Activated CD8-positive, alpha-beta memory T cell treated with anti-CD3 and anti-CD28 coated beads, Interleukin-2, amount 50 U/mL, for 48 hours (primary cell): ENCODE data around the gene TMUB1.
"Not testable (repeated sequence)": the region's sequence is repeated elsewhere in the genome, so short reads cannot be mapped to it uniquely, and the experiment has no call there.

Source experiments
- DNase-seq: peaks from one replicate; pipeline ENCODE4 v3.0.0-alpha.2; 2020

TMUB1 gene

GRCh38 chr7:151048911-151049463, 34.3 kb downstream of the TMUB1 start:
- no peak for DNase-seq

GRCh38 chr7:151047976-151048815, 35.1 kb downstream of the TMUB1 start, which contains the start of gene ASIC3:
Gene ASIC3 (plus strand): TSS chr7:151048531. CDS start chr7:151048886, 355 bp downstream.
- DNase-seq: no peak

- no peak for DNase-seq
Observed at GRCh38 chr7:151046603-151047573, 36.4 kb downstream of the TMUB1 start.

- DNase-seq: no peak
Observed at GRCh38 chr7:151045967-151046366, 37.3 kb downstream of the TMUB1 start.

GRCh38 chr7:151045262-151045661, 38.0 kb downstream of the TMUB1 start:
- no peak for DNase-seq

GRCh38 chr7:151043959-151044358, 39.3 kb downstream of the TMUB1 start:
- DNase-seq: no peak

- not testable (repeated sequence) for DNase-seq
Observed at GRCh38 chr7:151043449-151043848, 39.8 kb downstream of the TMUB1 start.

GRCh38 chr7:151040616-151041375, 42.5 kb downstream of the TMUB1 start:
- DNase-seq: no peak

- no peak for DNase-seq
Observed at GRCh38 chr7:151039850-151040548, 43.3 kb downstream of the TMUB1 start.

GRCh38 chr7:151038951-151039849, 44.1 kb downstream of the TMUB1 start:
- peak; percentile 89 for DNase-seq

GRCh38 chr7:151035902-151036301, 47.4 kb downstream of the TMUB1 start:
- no peak for DNase-seq

GRCh38 chr7:151035026-151035717, 48.1 kb downstream of the TMUB1 start:
- DNase-seq: no peak

GRCh38 chr7:151034312-151035025, 48.8 kb downstream of the TMUB1 start:
- no peak for DNase-seq

- DNase-seq: no peak
Observed at GRCh38 chr7:151033864-151034249, 49.4 kb downstream of the TMUB1 start.

- DNase-seq: no peak
Observed at GRCh38 chr7:151032936-151033863, 50.1 kb downstream of the TMUB1 start.
